D721Med (cell line): Measurements from ENCODE around the gene MYL11.

Source experiments
- DNase-seq: peaks from one replicate; pipeline ENCODE4 v3.0.0; 2011; ENCODE audit warnings: low spot score; ENCODE audit not compliant: insufficient read length
- FAIRE-seq: peaks from 2 replicates; lab custom pipeline; 2011; peaks lifted over from hg19 to GRCh38; lab: Jason Lieb, UNC
- TF ChIP-seq, protein P1 (sequence below): IDR thresholded peaks from 2 replicates; pipeline ENCODE4 v1.5.1; 2012; ENCODE audit warnings: mild to moderate bottlenecking, control low read depth; ENCODE audit not compliant: insufficient read depth; ENCODE audit errors: missing control alignments

MYL11 gene

GRCh38 chr16:30380803-30381208 lies 6.2 kb downstream of the MYL11 start:
- no peak for DNase-seq
- TF ChIP-seq, protein P1, sequence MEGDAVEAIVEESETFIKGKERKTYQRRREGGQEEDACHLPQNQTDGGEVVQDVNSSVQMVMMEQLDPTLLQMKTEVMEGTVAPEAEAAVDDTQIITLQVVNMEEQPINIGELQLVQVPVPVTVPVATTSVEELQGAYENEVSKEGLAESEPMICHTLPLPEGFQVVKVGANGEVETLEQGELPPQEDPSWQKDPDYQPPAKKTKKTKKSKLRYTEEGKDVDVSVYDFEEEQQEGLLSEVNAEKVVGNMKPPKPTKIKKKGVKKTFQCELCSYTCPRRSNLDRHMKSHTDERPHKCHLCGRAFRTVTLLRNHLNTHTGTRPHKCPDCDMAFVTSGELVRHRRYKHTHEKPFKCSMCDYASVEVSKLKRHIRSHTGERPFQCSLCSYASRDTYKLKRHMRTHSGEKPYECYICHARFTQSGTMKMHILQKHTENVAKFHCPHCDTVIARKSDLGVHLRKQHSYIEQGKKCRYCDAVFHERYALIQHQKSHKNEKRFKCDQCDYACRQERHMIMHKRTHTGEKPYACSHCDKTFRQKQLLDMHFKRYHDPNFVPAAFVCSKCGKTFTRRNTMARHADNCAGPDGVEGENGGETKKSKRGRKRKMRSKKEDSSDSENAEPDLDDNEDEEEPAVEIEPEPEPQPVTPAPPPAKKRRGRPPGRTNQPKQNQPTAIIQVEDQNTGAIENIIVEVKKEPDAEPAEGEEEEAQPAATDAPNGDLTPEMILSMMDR, result no peak
- FAIRE-seq, result no peak

DNA sequence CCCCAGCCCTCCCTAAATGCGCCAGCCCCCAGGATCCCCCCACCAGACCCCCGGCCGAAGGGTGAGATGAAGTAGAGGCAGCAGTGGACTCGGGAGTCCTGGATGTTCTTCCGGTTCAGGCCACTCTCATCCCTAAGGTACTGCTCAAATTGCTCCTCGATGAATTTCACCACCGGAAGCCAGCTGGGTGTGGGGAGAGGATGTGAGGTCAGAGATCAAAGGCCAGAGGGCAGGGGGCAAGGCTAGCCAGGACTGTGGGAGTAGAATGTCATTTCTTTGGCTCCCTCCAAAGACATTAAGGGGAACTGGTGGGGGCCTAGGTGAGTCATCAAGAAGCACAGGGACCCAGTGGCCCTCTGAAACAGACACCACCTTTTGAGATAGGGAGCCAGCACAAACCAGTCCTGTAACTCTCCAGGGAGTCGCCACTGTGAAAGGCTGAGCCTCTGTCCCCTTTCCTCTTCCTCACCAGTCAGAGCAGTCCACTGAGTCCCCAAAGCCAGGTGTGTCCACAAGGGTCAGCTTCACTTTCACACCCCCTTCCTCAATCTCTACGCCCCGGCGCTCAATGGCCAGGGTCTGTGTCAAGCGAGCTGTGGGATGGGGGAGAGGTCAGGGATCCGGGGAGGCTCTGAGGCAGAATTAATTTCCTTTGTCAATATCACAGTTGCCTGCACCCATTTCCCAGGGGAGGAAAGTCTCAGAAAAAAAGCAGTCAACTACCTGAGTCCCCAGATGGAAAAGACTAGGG lies 6.9 kb downstream of the MYL11 start:
- FAIRE-seq, result no peak
- TF ChIP-seq, protein P1, result no peak
- no peak for DNase-seq

DNA sequence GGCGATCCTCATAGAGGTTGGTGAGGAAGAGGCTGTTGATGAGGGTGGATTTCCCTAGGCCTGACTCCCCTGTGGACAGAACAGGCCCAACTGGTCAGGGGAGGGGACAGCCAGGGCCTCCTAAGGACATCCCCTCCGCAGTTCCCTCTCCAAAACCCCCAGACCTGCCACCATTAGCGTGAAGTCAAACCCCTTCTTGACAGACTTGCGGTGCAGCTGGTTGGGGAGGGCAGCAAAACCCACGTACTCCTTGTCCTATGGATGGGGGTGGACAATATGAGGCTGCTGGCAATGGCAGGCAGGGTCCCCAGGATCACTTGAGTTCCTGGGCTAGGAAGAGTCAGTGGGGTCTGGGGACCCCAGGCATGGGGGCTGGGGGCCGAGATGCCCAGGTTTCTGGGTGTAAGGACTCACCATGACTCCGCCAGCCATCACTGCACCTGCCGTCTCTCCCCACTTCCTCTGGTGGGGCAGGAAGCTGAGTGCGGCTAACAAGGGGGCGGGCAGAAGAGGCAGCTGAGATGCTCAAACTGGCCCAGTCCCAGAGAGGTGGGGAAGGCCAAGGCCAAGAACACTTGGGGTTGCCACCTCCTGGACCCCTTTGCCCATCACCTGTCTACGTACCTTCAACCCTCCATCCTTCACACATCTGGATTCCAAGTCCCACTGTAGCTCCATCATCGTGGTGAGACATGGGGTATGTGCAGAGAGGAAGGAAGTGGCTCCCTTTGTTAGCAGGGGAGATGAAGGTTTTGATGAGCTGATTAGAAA lies 7.7 kb downstream of the MYL11 start, which contains the start of gene SEPTIN1:
SEPTIN1 (minus strand) TSS at position 451 of the 771 bp plus-strand sequence; CDS start at position 432, 19 bp downstream.
- FAIRE-seq (no peak), DNase-seq (no peak)
- TF ChIP-seq, protein P1, result no peak

DNA sequence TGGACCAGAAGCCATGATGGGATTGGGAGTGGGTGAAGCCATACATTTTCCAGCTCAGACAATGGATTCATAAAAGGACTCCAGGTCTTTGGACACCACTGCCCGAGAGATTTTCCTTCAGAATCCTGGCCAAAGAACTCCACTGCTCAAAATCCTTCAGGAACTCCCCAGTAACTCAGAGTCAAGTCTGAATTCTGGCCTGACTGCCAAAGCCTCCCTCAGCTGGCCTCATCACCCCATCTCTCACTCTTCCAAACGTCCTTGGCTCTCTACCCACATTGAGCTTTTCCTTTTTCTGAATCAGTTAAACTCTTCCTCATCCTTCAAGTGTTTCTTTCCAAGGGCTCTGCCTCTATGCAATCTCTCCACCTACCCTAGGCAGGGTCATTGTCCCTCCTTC lies 8.9 kb downstream of the MYL11 start:
- TF ChIP-seq, protein P1, result no peak
- no peak for FAIRE-seq
- DNase-seq, result no peak

GRCh38 chr16:30394592-30395154 lies 20.1 kb downstream of the MYL11 start:
- FAIRE-seq (no peak), DNase-seq (no peak)
- TF ChIP-seq, protein P1, result no peak

DNA sequence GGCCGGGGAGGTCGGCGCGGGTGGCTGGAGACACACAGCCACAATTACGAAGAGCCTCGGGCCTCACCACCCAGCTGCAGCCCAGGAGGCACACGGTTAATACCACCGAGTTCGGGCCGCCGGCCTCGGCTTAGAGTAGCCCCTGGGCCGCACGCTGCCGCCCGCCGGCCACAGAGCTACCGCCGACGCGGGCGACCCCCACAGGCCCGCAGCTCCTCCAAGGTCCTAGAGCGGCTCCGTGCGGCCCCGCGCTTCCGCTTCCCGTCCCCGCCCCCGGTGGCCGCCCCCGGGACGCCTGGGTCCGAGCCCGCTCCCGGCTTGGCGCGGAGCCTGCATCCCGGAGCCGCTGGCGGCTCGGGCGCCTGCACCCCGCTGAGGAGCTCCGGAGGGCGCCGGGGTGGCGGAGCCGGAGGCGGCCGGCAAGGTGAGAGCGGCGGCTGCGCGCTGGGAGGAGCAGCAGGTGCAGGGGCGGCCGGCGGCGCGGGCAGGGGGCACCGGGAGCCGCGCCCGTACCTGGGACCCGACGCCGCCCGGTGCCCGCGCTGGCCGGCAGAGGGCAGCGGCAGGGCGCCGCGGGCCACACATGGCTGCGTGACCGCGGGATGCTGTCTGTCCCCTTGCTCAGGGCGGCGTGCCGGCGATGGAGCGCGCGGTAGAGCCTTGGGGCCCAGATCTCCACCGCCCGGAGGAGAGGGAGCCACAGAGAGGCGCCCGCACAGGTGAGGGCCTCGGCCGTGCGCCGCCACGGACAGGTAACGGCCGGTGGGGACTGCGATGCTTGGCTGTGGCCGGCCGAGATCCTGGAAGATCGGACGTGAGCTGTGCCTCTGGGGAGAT lies 20.8 kb downstream of the MYL11 start, which contains the start of gene ZNF48:
ZNF48 (plus strand) TSS at position 266 of the 837 bp plus-strand sequence; CDS start at position 641, 375 bp downstream.
- TF ChIP-seq, protein P1, result peak; percentile 0
- DNase-seq (peak; percentile 80), FAIRE-seq (no peak)
